ENCODE measurements around the gene APRT.
A peak's percentile ranks its signal among the peaks of the same experiment; 100 is the strongest.

The APRT gene

DNA sequence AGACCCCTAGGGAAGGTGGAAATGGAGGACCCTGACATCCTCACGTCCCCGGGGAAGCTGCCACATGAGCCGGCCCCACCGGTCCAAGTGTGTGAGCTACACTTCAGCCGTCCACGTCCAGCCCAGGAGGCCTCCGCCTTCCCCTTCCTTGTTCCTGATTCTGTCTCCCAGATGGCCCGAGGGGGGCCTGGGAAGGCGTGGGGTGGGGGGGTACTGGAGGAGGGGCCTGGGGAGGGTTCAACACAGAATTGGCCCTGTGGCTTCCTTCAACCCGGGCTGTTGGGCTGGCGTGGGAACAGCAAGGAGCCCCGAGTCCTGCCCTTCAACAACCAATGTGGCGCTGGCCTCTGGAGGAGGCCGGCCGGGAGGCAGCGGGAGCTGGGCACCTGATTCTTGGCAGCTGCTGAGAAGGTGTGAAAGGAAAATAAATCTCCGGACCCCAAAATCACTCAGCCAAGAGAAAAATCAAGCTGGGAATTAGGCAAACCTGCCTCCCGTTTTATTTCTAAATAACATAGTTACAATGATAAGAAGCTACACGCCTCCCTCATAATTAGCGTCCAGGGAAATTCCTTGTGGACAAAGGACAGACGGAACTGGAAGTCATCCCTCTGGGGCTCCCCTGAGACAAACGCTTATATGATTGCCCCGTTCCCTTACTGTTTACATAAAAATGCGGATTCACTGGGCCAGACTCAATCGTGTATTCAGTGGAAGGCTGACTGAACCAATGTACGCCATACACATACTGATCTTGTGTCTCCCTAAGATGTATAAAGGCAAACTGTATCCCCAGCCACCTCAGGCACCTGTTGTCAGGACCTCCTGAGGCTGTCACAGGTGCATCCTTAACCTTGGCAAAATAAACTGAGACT, 1.8 kb upstream of the APRT start:
- TF ChIP-seq YY1 (IDR thresholded peaks at IDR 0.05; ENCODE audit: low read depth): no peak
- no peak for TF ChIP-seq EGR1 (IDR thresholded peaks at IDR 0.05)
- TF ChIP-seq ZBTB7A (IDR thresholded peaks at IDR 0.05; ENCODE audit: low read depth): no peak
- TF ChIP-seq TAF1 (IDR thresholded peaks at IDR 0.05; ENCODE audit: low read depth): no peak
- TF ChIP-seq, protein P1, sequence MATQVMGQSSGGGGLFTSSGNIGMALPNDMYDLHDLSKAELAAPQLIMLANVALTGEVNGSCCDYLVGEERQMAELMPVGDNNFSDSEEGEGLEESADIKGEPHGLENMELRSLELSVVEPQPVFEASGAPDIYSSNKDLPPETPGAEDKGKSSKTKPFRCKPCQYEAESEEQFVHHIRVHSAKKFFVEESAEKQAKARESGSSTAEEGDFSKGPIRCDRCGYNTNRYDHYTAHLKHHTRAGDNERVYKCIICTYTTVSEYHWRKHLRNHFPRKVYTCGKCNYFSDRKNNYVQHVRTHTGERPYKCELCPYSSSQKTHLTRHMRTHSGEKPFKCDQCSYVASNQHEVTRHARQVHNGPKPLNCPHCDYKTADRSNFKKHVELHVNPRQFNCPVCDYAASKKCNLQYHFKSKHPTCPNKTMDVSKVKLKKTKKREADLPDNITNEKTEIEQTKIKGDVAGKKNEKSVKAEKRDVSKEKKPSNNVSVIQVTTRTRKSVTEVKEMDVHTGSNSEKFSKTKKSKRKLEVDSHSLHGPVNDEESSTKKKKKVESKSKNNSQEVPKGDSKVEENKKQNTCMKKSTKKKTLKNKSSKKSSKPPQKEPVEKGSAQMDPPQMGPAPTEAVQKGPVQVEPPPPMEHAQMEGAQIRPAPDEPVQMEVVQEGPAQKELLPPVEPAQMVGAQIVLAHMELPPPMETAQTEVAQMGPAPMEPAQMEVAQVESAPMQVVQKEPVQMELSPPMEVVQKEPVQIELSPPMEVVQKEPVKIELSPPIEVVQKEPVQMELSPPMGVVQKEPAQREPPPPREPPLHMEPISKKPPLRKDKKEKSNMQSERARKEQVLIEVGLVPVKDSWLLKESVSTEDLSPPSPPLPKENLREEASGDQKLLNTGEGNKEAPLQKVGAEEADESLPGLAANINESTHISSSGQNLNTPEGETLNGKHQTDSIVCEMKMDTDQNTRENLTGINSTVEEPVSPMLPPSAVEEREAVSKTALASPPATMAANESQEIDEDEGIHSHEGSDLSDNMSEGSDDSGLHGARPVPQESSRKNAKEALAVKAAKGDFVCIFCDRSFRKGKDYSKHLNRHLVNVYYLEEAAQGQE (IDR thresholded peaks at IDR 0.05; ENCODE audit: low read depth): no peak
- no peak for TF ChIP-seq CREB1 (IDR thresholded peaks at IDR 0.05; ENCODE audit: low read depth)
- TF ChIP-seq TCF12 (IDR thresholded peaks at IDR 0.05; ENCODE audit: low read depth): no peak
- TF ChIP-seq NFIC (IDR thresholded peaks at IDR 0.05): no peak
- TF ChIP-seq, protein P2, sequence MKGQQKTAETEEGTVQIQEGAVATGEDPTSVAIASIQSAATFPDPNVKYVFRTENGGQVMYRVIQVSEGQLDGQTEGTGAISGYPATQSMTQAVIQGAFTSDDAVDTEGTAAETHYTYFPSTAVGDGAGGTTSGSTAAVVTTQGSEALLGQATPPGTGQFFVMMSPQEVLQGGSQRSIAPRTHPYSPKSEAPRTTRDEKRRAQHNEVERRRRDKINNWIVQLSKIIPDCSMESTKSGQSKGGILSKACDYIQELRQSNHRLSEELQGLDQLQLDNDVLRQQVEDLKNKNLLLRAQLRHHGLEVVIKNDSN (IDR thresholded peaks at IDR 0.05): no peak
- no peak for TF ChIP-seq CEBPB (IDR thresholded peaks at IDR 0.05)
- TF ChIP-seq EP300 (IDR thresholded peaks at IDR 0.05; ENCODE audit: borderline replicate concordance): no peak
- no peak for TF ChIP-seq TEAD4 (IDR thresholded peaks at IDR 0.05)
- no peak for TF ChIP-seq RAD21 (IDR thresholded peaks at IDR 0.05; ENCODE audit: low read depth)
- TF ChIP-seq FOXM1 (IDR thresholded peaks at IDR 0.05; ENCODE audit: borderline replicate concordance, low read depth): no peak
- TF ChIP-seq, protein P3, sequence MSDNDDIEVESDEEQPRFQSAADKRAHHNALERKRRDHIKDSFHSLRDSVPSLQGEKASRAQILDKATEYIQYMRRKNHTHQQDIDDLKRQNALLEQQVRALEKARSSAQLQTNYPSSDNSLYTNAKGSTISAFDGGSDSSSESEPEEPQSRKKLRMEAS (IDR thresholded peaks at IDR 0.05): no peak

DNA sequence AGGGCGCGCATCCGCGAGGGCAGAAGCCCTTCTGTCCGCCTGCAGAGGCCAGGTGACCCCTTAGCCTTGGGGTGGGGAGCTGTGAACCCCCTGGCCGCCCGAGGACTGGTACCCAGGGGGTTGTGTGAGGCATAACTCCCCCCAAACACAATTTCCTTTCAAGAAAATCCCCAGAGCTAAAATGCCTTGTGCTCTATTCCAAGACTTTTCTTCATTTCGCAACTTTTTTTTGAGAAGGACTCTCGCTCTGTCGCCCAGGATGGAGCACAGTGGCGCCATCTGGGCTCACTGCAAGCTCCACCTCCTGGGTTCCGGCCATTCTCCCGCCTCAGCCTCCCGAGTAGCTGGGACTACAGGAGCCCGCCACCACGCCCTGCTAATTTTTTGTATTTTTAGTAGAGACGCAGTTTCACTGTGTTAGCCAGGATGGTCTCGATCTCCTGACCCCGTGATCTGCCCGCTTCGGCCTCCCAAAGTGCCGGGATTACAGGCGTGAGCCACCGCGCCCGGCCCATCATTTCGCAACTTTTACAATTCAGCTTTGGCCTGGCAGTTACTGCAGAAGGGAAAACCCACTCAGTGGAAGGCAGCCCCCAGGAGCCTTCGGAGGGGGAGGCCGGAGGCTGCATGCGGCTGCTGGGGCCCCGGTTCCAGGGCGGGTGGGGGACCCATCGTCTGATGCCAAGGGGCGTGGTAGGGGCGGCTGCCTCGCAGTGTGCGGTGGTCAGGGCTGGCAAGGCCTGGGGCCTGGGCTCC, 963 bp upstream of the APRT start:
- TF ChIP-seq TEAD4 (IDR thresholded peaks at IDR 0.05) (no peak), CREB1 (IDR thresholded peaks at IDR 0.05; ENCODE audit: low read depth) (no peak), YY1 (IDR thresholded peaks at IDR 0.05; ENCODE audit: low read depth) (no peak), EP300 (IDR thresholded peaks at IDR 0.05; ENCODE audit: borderline replicate concordance) (no peak), TAF1 (IDR thresholded peaks at IDR 0.05; ENCODE audit: low read depth) (no peak), RAD21 (IDR thresholded peaks at IDR 0.05; ENCODE audit: low read depth) (no peak), FOXM1 (IDR thresholded peaks at IDR 0.05; ENCODE audit: borderline replicate concordance, low read depth) (no peak), ZBTB7A (IDR thresholded peaks at IDR 0.05; ENCODE audit: low read depth) (peak; percentile 1; the same call in 1 of the 2 replicates), CEBPB (IDR thresholded peaks at IDR 0.05) (peak; percentile 61), TCF12 (IDR thresholded peaks at IDR 0.05; ENCODE audit: low read depth) (no peak)
- TF ChIP-seq, protein P3 (IDR thresholded peaks at IDR 0.05): no peak
- TF ChIP-seq, protein P2 (IDR thresholded peaks at IDR 0.05): no peak
- TF ChIP-seq, protein P1 (IDR thresholded peaks at IDR 0.05; ENCODE audit: low read depth): no peak

DNA sequence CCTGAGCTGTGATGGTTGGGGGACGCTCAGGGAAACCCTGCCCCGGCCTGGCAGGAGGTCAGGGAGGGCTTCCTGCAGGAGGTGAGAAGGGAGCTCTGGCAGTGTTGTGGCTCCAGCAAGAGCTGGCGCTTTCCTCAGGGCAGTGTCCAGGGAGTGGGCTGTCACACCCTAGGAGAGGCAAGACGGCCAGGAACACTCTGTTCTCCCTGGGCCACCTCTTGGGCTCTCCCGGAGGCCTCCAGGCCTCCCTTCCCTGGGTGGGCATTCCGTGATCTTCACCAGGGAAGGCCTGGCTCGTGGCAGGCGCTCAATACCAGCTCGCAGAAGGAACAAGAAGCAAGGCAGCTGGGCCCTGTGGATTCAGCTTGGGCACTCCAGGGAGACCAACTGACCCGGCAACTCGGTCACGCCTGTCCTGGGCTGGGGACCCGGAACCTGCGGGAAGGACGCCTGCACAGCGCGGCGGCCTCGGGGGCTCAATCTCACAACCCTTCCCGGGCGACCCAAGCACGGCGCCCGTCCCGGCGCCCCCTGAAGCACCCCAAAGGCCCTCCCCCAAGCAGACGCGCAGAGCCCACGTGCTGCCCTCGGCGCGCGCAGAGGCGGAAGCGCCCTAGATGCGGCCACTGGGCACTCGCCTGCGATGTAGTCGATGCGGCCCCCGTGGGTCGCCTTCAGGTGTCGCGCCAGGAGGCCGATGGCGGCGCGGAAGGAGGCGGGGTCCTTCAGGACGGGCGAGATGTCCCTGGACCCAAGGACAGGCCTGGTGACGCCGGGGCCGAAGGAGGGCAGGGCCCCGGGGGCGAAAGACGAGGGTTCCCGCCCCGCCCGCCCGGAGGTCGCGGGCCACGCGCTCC, 588 bp downstream of the APRT start:
- TF ChIP-seq CREB1 (IDR thresholded peaks at IDR 0.05; ENCODE audit: low read depth) (peak; percentile 62; the same call in 1 of the 2 replicates), CEBPB (IDR thresholded peaks at IDR 0.05) (no peak), TAF1 (IDR thresholded peaks at IDR 0.05; ENCODE audit: low read depth) (peak; percentile 43; the same call in 1 of the 2 replicates)
- TF ChIP-seq, protein P2 (IDR thresholded peaks at IDR 0.05): peak; percentile 98
- TF ChIP-seq, protein P3 (IDR thresholded peaks at IDR 0.05): peak; percentile 93

Data from Ishikawa (cell line).